ENCODE measurements around the gene LONRF3. TPM values are rescaled to one million over a fixed set of nuclear protein-coding genes. Genes with fewer than 3 reads are reported as not detected.

The LONRF3 gene
- total RNA-seq, 1 donor from 2014 or later: 0.79 TPM

DNA sequence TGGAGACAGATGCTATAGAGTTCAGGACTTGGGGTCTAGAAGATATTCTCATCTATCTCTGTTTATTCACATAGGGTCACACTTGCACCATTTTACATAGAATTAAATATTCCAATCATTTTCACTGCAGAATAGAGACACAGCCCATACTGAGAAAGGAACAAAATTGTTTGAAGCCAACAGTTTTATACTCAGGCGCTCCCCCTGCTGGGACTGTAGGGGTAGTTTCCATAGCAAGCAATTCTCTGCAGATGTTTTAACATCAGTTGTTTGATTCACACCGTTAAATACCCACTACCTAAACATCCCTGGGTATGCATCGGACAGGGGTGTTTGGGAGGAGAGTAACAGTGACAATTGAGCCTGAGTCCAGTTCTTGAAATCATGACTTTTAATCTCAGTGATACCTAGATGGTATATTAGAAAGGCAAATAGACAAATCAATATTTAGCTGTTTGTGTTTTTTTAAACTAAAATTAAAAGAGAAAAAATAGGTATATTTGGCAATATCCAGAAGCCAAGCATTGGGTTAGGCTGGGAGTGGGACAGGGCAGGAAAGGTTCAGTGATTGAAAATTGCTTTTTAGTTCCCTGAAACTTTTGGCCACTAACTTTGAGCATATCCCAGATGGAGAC lies 33.8 kb downstream of the LONRF3 start:
- DNase-seq (ENCODE audit: low read depth): peak; percentile 8
- TF ChIP-seq, protein P1, sequence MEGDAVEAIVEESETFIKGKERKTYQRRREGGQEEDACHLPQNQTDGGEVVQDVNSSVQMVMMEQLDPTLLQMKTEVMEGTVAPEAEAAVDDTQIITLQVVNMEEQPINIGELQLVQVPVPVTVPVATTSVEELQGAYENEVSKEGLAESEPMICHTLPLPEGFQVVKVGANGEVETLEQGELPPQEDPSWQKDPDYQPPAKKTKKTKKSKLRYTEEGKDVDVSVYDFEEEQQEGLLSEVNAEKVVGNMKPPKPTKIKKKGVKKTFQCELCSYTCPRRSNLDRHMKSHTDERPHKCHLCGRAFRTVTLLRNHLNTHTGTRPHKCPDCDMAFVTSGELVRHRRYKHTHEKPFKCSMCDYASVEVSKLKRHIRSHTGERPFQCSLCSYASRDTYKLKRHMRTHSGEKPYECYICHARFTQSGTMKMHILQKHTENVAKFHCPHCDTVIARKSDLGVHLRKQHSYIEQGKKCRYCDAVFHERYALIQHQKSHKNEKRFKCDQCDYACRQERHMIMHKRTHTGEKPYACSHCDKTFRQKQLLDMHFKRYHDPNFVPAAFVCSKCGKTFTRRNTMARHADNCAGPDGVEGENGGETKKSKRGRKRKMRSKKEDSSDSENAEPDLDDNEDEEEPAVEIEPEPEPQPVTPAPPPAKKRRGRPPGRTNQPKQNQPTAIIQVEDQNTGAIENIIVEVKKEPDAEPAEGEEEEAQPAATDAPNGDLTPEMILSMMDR (IDR thresholded peaks at IDR 0.05; ENCODE audit: insufficient read depth, low read length, severe bottlenecking): peak; percentile 57
- FAIRE-seq: no peak
- Histone ChIP-seq H3K27me3 (ENCODE audit: control insufficient read depth, insufficient read depth, low read length) (no peaks in the 10 kb centered on the region), H3K36me3 (ENCODE audit: control insufficient read depth, insufficient read depth, low read length) (no peaks in the 10 kb centered on the region), H3K4me3 (ENCODE audit: low read depth, low read length) (no peak overlapping the region)

DNA sequence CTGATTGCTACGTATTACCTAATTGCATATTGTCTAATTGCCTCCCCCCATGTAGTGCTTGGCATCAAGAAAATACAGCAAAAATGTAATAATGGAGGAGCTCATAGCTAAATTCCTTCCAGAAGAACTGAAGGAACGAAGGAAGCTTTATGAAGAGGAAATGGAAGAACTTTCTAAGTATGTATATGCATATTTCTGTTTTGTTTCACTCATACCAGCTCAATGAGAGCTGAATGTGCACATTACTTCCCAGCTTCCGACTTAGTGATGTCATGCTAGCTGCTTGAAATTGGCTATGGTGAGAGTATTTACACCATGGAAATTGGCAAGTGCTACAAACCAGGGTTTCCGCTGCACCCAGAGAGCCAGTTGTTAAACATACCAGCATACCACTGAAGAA lies 34.7 kb downstream of the LONRF3 start:
- FAIRE-seq: no peak
- no peaks in the 10 kb centered on the region for H3K27me3 ChIP-seq (ENCODE audit: control insufficient read depth, insufficient read depth, low read length)

DNA sequence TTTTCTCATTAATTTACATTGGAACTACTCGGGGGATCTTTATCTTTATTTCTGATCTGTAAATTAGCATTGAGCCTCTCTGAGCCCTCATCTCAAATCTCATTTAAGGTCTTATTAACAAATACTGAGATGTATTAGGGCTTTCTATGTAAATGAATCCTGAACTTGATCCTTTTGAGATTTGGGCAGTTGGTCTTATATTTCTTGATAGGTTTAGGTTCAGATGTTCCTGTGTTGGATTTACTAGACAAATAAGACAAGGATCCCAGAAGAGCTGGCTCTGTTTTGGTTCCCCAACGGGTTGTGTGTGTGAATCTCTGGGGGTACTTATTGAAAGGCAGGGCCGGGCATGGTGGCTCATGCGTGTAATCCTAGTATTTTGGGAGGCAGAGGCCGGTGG lies 36.1 kb downstream of the LONRF3 start:
- no peak for DNase-seq (ENCODE audit: low read depth)
- no peaks in the 10 kb centered on the region for H3K27me3 ChIP-seq (ENCODE audit: control insufficient read depth, insufficient read depth, low read length)
- TF ChIP-seq, protein P1 (IDR thresholded peaks at IDR 0.05; ENCODE audit: insufficient read depth, low read length, severe bottlenecking): no peak
- no peak for FAIRE-seq
- no peaks in the 10 kb centered on the region for H3K36me3 ChIP-seq (ENCODE audit: control insufficient read depth, insufficient read depth, low read length)
- H3K4me3 ChIP-seq (ENCODE audit: low read depth, low read length): no peak overlapping the region

More for the DNA sequence above, 34.7 kb downstream of the LONRF3 start:
- Histone ChIP-seq H3K4me3 (ENCODE audit: low read depth, low read length) (no peak overlapping the region), H3K36me3 (ENCODE audit: control insufficient read depth, insufficient read depth, low read length) (no peaks in the 10 kb centered on the region)
- no peak for DNase-seq (ENCODE audit: low read depth)
- TF ChIP-seq, protein P1 (IDR thresholded peaks at IDR 0.05; ENCODE audit: insufficient read depth, low read length, severe bottlenecking): no peak

DNA sequence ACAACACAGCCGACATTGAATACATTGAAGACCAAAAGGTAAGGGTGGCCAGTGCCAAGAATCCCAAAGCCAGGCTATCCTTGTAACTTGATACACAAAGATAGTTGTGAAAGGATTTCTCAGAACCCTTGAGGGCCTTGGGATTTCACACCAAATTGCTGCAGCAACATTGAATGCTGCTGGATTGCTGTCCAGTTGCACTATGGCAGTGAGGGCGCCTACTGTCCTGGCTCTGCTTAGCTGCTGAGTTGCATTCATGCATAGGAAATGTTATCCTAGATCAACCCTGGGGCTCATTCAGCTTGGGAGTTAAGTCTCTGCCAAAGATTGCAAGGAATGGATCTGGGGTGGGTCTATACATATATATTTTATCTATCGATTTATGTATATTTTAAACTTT lies 38.7 kb downstream of the LONRF3 start:
- TF ChIP-seq, protein P1 (IDR thresholded peaks at IDR 0.05; ENCODE audit: insufficient read depth, low read length, severe bottlenecking): no peak
- FAIRE-seq (no peak), DNase-seq (ENCODE audit: low read depth) (no peak)
- no peaks in the 10 kb centered on the region for H3K36me3 ChIP-seq (ENCODE audit: control insufficient read depth, insufficient read depth, low read length)
- no peaks in the 10 kb centered on the region for H3K27me3 ChIP-seq (ENCODE audit: control insufficient read depth, insufficient read depth, low read length)
- no peak overlapping the region for H3K4me3 ChIP-seq (ENCODE audit: low read depth, low read length)

DNA sequence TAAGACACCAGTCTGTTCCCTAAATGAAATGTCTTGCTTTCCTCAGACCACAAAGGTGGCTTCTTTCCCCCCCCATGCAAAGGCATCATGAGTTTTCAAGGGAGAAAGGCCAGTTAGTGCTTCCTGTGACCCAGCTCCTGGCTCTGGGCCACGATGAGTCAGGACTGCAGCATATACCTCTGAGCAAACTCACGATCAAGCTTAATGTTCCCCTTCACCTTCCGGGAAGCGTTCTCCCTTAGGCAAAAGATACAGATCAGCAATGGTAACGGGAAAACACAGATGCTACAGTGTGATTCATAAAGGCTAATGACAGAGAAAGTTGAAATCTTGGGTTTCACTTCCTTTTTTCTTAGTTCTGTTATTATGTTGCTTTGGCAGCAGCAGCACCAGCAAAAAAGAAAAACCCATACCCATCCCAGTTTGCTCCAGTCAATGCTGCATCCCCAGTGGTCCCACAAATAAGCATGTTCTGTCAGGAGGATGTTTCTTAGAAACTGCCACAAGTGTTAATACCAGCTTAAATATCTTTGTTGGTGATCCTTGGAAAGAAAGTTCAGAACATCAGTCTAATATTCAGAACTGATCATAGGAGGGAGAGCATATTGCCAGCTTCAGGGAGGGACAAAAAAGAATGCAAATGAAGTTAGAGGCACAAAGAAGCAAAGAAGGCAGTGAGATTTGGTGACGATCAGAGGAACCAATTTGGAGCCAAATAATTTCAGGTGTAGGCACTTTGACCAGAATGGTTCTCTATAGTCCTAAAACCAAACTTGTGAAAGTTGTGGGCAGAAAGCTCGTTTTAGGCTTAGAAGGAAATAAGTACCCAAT lies 41.2 kb downstream of the LONRF3 start:
- peak; percentile 90 for DNase-seq (ENCODE audit: low read depth)
- Histone ChIP-seq H3K27me3 (ENCODE audit: control insufficient read depth, insufficient read depth, low read length) (no peaks in the 10 kb centered on the region), H3K4me3 (ENCODE audit: low read depth, low read length) (no peak overlapping the region), H3K36me3 (ENCODE audit: control insufficient read depth, insufficient read depth, low read length) (no peaks in the 10 kb centered on the region)
- FAIRE-seq: peak; percentile 58
- TF ChIP-seq, protein P1 (IDR thresholded peaks at IDR 0.05; ENCODE audit: insufficient read depth, low read length, severe bottlenecking): no peak

All from bronchial epithelial cell (primary cell).